Bronchial epithelial cell (primary cell): ENCODE data around the gene CCSER1. TPM values are rescaled to one million over a fixed set of nuclear protein-coding genes. Genes with fewer than 3 reads are reported as not detected.

Experiments
- DNase-seq: peaks from one replicate; pipeline ENCODE4 v3.0.0-alpha.2; 2010; ENCODE audit warnings: low read depth
- FAIRE-seq: peaks from 2 replicates; lab custom pipeline; 2011; peaks lifted over from hg19 to GRCh38; lab: Jason Lieb, UNC
- H3K27me3 ChIP-seq: 2 replicates; pipeline ENCODE4 v1.5.1; 2011; ENCODE audit warnings: low read length; ENCODE audit not compliant: control insufficient read depth, insufficient read depth
- H3K36me3 ChIP-seq: 2 replicates; pipeline ENCODE4 v1.5.1; 2011; ENCODE audit warnings: low read length; ENCODE audit not compliant: control insufficient read depth, insufficient read depth
- H3K4me3 ChIP-seq: 2 replicates; pipeline ENCODE4 v1.5.1; 2011; ENCODE audit warnings: mild to moderate bottlenecking, low read depth, low read length, control low read depth
- CTCF ChIP-seq: IDR thresholded peaks from 2 replicates; pipeline ENCODE4 v1.5.1; 2011; ENCODE audit warnings: mild to moderate bottlenecking, moderate library complexity, low read length, control low read depth, inconsistent platforms; ENCODE audit not compliant: insufficient read depth, severe bottlenecking
- total RNA-seq: library from RNA; depleted of rRNA; stranded (reverse); fragments of >200 nt; gene quantifications from 2 replicates; pipeline ENCODE4 v1.2.1, GENCODE V29; 2014

CCSER1 gene
- total RNA-seq, 1 donor from 2014 or later = 6.6 TPM

GRCh38 chr4:91113130-91113706, 986.0 kb downstream of the CCSER1 start:
- Histone ChIP-seq H3K4me3 (no peak overlapping the region), H3K27me3 (no peaks in the 10 kb centered on the region), H3K36me3 (no peaks in the 10 kb centered on the region)
- FAIRE-seq (no peak), DNase-seq (peak; percentile 54)
- peak; percentile 68 for TF ChIP-seq CTCF

GRCh38 chr4:91114386-91114785, 987.2 kb downstream of the CCSER1 start:
- DNase-seq = no peak
- H3K27me3 ChIP-seq = no peaks in the 10 kb centered on the region
- H3K36me3 ChIP-seq = no peaks in the 10 kb centered on the region
- no peak for FAIRE-seq
- H3K4me3 ChIP-seq = no peak overlapping the region
- no peak for TF ChIP-seq CTCF

GRCh38 chr4:91116861-91117260, 989.7 kb downstream of the CCSER1 start:
- DNase-seq = peak; percentile 62
- FAIRE-seq = no peak
- H3K4me3 ChIP-seq = no peak overlapping the region
- peak; percentile 42 for TF ChIP-seq CTCF
- H3K36me3 ChIP-seq = no peaks in the 10 kb centered on the region
- H3K27me3 ChIP-seq = no peaks in the 10 kb centered on the region

- no peaks in the 10 kb centered on the region for H3K36me3 ChIP-seq
- FAIRE-seq (no peak), DNase-seq (no peak)
- no peak for TF ChIP-seq CTCF
- no peaks in the 10 kb centered on the region for H3K27me3 ChIP-seq
- no peak overlapping the region for H3K4me3 ChIP-seq
Measured at GRCh38 chr4:91118597-91118996, 991.4 kb downstream of the CCSER1 start.

GRCh38 chr4:91123742-91124141, 996.5 kb downstream of the CCSER1 start:
- DNase-seq (no peak), FAIRE-seq (no peak)
- no peak overlapping the region for H3K4me3 ChIP-seq
- H3K27me3 ChIP-seq = no peaks in the 10 kb centered on the region
- H3K36me3 ChIP-seq = no peaks in the 10 kb centered on the region
- TF ChIP-seq CTCF = no peak

- TF ChIP-seq CTCF = no peak
- FAIRE-seq (no peak), DNase-seq (no peak)
- H3K27me3 ChIP-seq = no peaks in the 10 kb centered on the region
- H3K4me3 ChIP-seq = no peak overlapping the region
- H3K36me3 ChIP-seq = no peaks in the 10 kb centered on the region
Measured at GRCh38 chr4:91127192-91127591, 1000.0 kb downstream of the CCSER1 start.
